ENCODE results near the gene IFNAR1. TPM values are rescaled to one million over a fixed set of nuclear protein-coding genes. Genes with fewer than 3 reads are reported as not detected.
"Not testable (repeated sequence)": the region's sequence is repeated elsewhere in the genome, so short reads cannot be mapped to it uniquely, and the experiment has no call there.

Gene IFNAR1
- total and polyA plus RNA-seq, 4 experiments from 2014 or later = 52.5 to 64.4 (median 61.3) TPM

- H3K4me1 ChIP-seq (ENCODE audit: insufficient read depth, low read length) = peaks cover 6% of the 10 kb centered on the region
- Mint-ChIP-seq H3K36me3 (peaks cover 0 to 5% of the 10 kb centered on the region in 2 donors), H3K9me3 (peaks cover 0 to 6% (median 0%) of the 10 kb centered on the region in 8 donors), H3K27me3 (peaks cover 0 to 5% of the 10 kb centered on the region in 2 donors), H3K27ac (no peak overlapping the region), H3K4me3 (no peak overlapping the region), H3K4me1 (peaks cover 6 to 11% (median 8%) of the 10 kb centered on the region in 4 donors)
- DNase-seq = no peak
- ChIA-PET CTCF (ENCODE audit: partially characterized antibody) (interaction anchor here (1.6 kb wide), 1 partner anchor 48 kb away, joined by 8 read pairs; no protein-coding TSS in a partner anchor), POLR2A (ENCODE audit: partially characterized antibody) (interaction anchor here (0.8 to 3.2 kb wide), 2 partner anchors 11 to 48 kb away, joined by 3 to 11 read pairs; partner anchors contain the start of gene IFNAR1)
- H3K36me3 ChIP-seq (ENCODE audit: insufficient read depth, low read length) = no peaks in the 10 kb centered on the region
- intact Hi-C loops (cut with micrococcal nuclease) = no loop called here
- no peak overlapping the region for H3K4me3 ChIP-seq (ENCODE audit: low read length in 2 of 2)
- no peak overlapping the region for H3K27ac ChIP-seq (ENCODE audit: low read depth, low read length)
- H3K27me3 ChIP-seq (ENCODE audit: insufficient read depth, low read length) = no peaks in the 10 kb centered on the region
- no peaks in the 10 kb centered on the region for H3K9me3 ChIP-seq (ENCODE audit: control insufficient read depth in 1 of 2, low read length in 2 of 2)
Observed at GRCh38 chr21:33313611-33314010, 11.2 kb upstream of the IFNAR1 start.

GRCh38 chr21:33314111-33314510, 10.7 kb upstream of the IFNAR1 start:
- Histone ChIP-seq H3K4me1 (ENCODE audit: insufficient read depth, low read length) (peaks cover under 1% of the 10 kb centered on the region), H3K4me3 (ENCODE audit: low read length in 2 of 2) (no peak overlapping the region), H3K27ac (ENCODE audit: low read depth, low read length) (no peak overlapping the region), H3K27me3 (ENCODE audit: insufficient read depth, low read length) (no peaks in the 10 kb centered on the region), H3K36me3 (ENCODE audit: insufficient read depth, low read length) (no peaks in the 10 kb centered on the region), H3K9me3 (ENCODE audit: control insufficient read depth in 1 of 2, low read length in 2 of 2) (no peaks in the 10 kb centered on the region)
- DNase-seq = no peak
- H3K27me3 Mint-ChIP-seq = peaks cover 0 to 5% of the 10 kb centered on the region in 2 donors
- ChIA-PET CTCF (ENCODE audit: partially characterized antibody) (interaction anchor here (1.6 kb wide), 1 partner anchor 47 kb away, joined by 8 read pairs; no protein-coding TSS in a partner anchor), POLR2A (ENCODE audit: partially characterized antibody) (interaction anchor here (3.2 kb wide), 1 partner anchor 11 kb away, joined by 11 read pairs; the partner anchor contains the start of gene IFNAR1)
- no peak overlapping the region for H3K27ac Mint-ChIP-seq
- no peak overlapping the region for H3K4me3 Mint-ChIP-seq
- peaks cover 0 to 5% of the 10 kb centered on the region in 2 donors for H3K36me3 Mint-ChIP-seq
- intact Hi-C loops (cut with micrococcal nuclease) = no loop called here
- H3K9me3 Mint-ChIP-seq = peaks cover 0 to 6% (median 0%) of the 10 kb centered on the region in 8 donors
- peaks cover 2 to 6% (median 3%) of the 10 kb centered on the region in 4 donors for H3K4me1 Mint-ChIP-seq

GRCh38 chr21:33315946-33316710, 8.6 kb upstream of the IFNAR1 start:
- no peak overlapping the region for H3K4me3 ChIP-seq (ENCODE audit: low read length in 2 of 2)
- ChIA-PET CTCF (ENCODE audit: partially characterized antibody) (interaction anchor here (1.1 to 1.4 kb wide), 2 partner anchors 9 to 45 kb away, joined by 4 read pairs; partner anchors contain the start of gene IFNAR1), POLR2A (ENCODE audit: partially characterized antibody) (interaction anchor here (3.2 kb wide), 1 partner anchor 9 kb away, joined by 11 read pairs; the partner anchor contains the start of gene IFNAR1)
- no peak overlapping the region for H3K27ac ChIP-seq (ENCODE audit: low read depth, low read length)
- peak overlapping the region in 1 of 7 donors; percentile 33 for H3K27ac Mint-ChIP-seq
- no peaks in the 10 kb centered on the region for H3K9me3 ChIP-seq (ENCODE audit: control insufficient read depth in 1 of 2, low read length in 2 of 2)
- intact Hi-C loops (cut with micrococcal nuclease) = no loop called here
- no peak overlapping the region for H3K4me3 Mint-ChIP-seq
- DNase-seq = no peak
- no peaks in the 10 kb centered on the region for H3K4me1 Mint-ChIP-seq
- H3K36me3 Mint-ChIP-seq = peaks cover 0 to 5% of the 10 kb centered on the region in 2 donors
- peaks cover 0 to 6% (median 0%) of the 10 kb centered on the region in 8 donors for H3K9me3 Mint-ChIP-seq
- H3K27me3 ChIP-seq (ENCODE audit: insufficient read depth, low read length) = no peaks in the 10 kb centered on the region
- H3K36me3 ChIP-seq (ENCODE audit: insufficient read depth, low read length) = no peaks in the 10 kb centered on the region
- H3K4me1 ChIP-seq (ENCODE audit: insufficient read depth, low read length) = no peaks in the 10 kb centered on the region
- H3K27me3 Mint-ChIP-seq = peaks cover 0 to 5% of the 10 kb centered on the region in 2 donors

- H3K4me1 ChIP-seq (ENCODE audit: insufficient read depth, low read length) = no peaks in the 10 kb centered on the region
- ChIA-PET CTCF (ENCODE audit: partially characterized antibody) (interaction anchor here (0.9 to 1.4 kb wide), 3 partner anchors 8 to 52 kb away, joined by 3 to 4 read pairs (median 4); partner anchors contain the start of gene IFNAR1), POLR2A (ENCODE audit: partially characterized antibody) (no interaction called here)
- H3K9me3 Mint-ChIP-seq = peaks cover 0 to 6% (median 0%) of the 10 kb centered on the region in 8 donors
- H3K36me3 ChIP-seq (ENCODE audit: insufficient read depth, low read length) = no peaks in the 10 kb centered on the region
- intact Hi-C loops (cut with micrococcal nuclease) = no loop called here
- H3K4me3 ChIP-seq (ENCODE audit: low read length in 2 of 2) = no peak overlapping the region
- H3K27ac ChIP-seq (ENCODE audit: low read depth, low read length) = no peak overlapping the region
- no peaks in the 10 kb centered on the region for H3K27me3 ChIP-seq (ENCODE audit: insufficient read depth, low read length)
- H3K9me3 ChIP-seq (ENCODE audit: control insufficient read depth in 1 of 2, low read length in 2 of 2) = no peaks in the 10 kb centered on the region
- H3K27me3 Mint-ChIP-seq = peaks cover 0 to 5% of the 10 kb centered on the region in 2 donors
- no peaks in the 10 kb centered on the region for H3K4me1 Mint-ChIP-seq
- no peak overlapping the region for H3K27ac Mint-ChIP-seq
- H3K4me3 Mint-ChIP-seq = no peak overlapping the region
- no peak for DNase-seq
- peaks cover 0 to 5% of the 10 kb centered on the region in 2 donors for H3K36me3 Mint-ChIP-seq
Observed at GRCh38 chr21:33317145-33317544, 7.6 kb upstream of the IFNAR1 start.

GRCh38 chr21:33317786-33318486, 6.8 kb upstream of the IFNAR1 start:
- H3K4me1 ChIP-seq (ENCODE audit: insufficient read depth, low read length) = no peaks in the 10 kb centered on the region
- no peak overlapping the region for H3K27ac ChIP-seq (ENCODE audit: low read depth, low read length)
- H3K36me3 ChIP-seq (ENCODE audit: insufficient read depth, low read length) = no peaks in the 10 kb centered on the region
- no peak overlapping the region for H3K4me3 Mint-ChIP-seq
- POLR2A ChIA-PET (ENCODE audit: partially characterized antibody) = no interaction called here
- H3K4me1 Mint-ChIP-seq = no peaks in the 10 kb centered on the region
- H3K9me3 ChIP-seq (ENCODE audit: control insufficient read depth in 1 of 2, low read length in 2 of 2) = no peaks in the 10 kb centered on the region
- intact Hi-C loops (cut with micrococcal nuclease) = no loop called here
- CTCF ChIA-PET (ENCODE audit: partially characterized antibody) = interaction anchor here (0.9 kb wide), 1 partner anchor 51 kb away, joined by 3 read pairs; no protein-coding TSS in a partner anchor
- H3K36me3 Mint-ChIP-seq = peaks cover 0 to 5% of the 10 kb centered on the region in 2 donors
- H3K4me3 ChIP-seq (ENCODE audit: low read length in 2 of 2) = no peak overlapping the region
- H3K27me3 Mint-ChIP-seq = peaks cover 0 to 5% of the 10 kb centered on the region in 2 donors
- no peak for DNase-seq
- H3K27me3 ChIP-seq (ENCODE audit: insufficient read depth, low read length) = no peaks in the 10 kb centered on the region
- peaks cover 0 to 6% (median 0%) of the 10 kb centered on the region in 8 donors for H3K9me3 Mint-ChIP-seq
- no peak overlapping the region for H3K27ac Mint-ChIP-seq

GRCh38 chr21:33321005-33321404, 3.8 kb upstream of the IFNAR1 start:
- intact Hi-C loops (cut with micrococcal nuclease) = loop anchor here (5.0 kb wide), 1 partner anchor 89 kb away; no protein-coding TSS in a partner anchor
- peak overlapping the region in 1 of 8 donors; percentile 48 for H3K4me3 Mint-ChIP-seq
- peak overlapping the region in 1 of 7 donors; percentile 77 for H3K27ac Mint-ChIP-seq
- H3K9me3 ChIP-seq (ENCODE audit: control insufficient read depth in 1 of 2, low read length in 2 of 2); H3K27me3 Mint-ChIP-seq; H3K4me3 ChIP-seq (ENCODE audit: low read length in 2 of 2); H3K36me3 Mint-ChIP-seq; H3K4me1 ChIP-seq (ENCODE audit: insufficient read depth, low read length); H3K36me3 ChIP-seq (ENCODE audit: insufficient read depth, low read length); H3K27ac ChIP-seq (ENCODE audit: low read depth, low read length); H3K27me3 ChIP-seq (ENCODE audit: insufficient read depth, low read length); CTCF ChIA-PET (ENCODE audit: partially characterized antibody); H3K9me3 Mint-ChIP-seq; H3K4me1 Mint-ChIP-seq: not testable (repeated sequence)
- POLR2A ChIA-PET (ENCODE audit: partially characterized antibody) = interaction anchor here (0.6 kb wide), 1 partner anchor 43 kb away, joined by 4 read pairs; no protein-coding TSS in a partner anchor
- DNase-seq = peak in 4 of 5 donors; percentile 29 to 61 (median 41)

Data from CD4-positive, alpha-beta memory T cell (primary cell).